PFSK-1 (cell line): Measurements from ENCODE around the gene PSTK.

ENCODE experiments used
- FOXP2 ChIP-seq: optimal IDR thresholded peaks from 2 replicates; pipeline ENCODE3; 2011; ENCODE audit warnings: borderline replicate concordance, control low read depth, inconsistent platforms; ENCODE audit not compliant: insufficient read depth; ENCODE audit errors: extremely low read length, extremely low read depth
- POLR2AphosphoS5 ChIP-seq: IDR thresholded peaks from 2 replicates; pipeline ENCODE4 v1.6.1; 2012; ENCODE audit warnings: low read depth, mild to moderate bottlenecking, control low read depth, low read length, moderate library complexity
- SIN3A ChIP-seq: IDR thresholded peaks from 2 replicates; pipeline ENCODE4 v1.6.1; 2012; ENCODE audit warnings: mild to moderate bottlenecking, low read length, moderate library complexity, borderline replicate concordance; ENCODE audit not compliant: insufficient read depth
- TAF1 ChIP-seq: IDR thresholded peaks from 2 replicates; pipeline ENCODE4 v1.6.1; 2012; ENCODE audit warnings: low read length, control low read depth, borderline replicate concordance; ENCODE audit not compliant: insufficient read depth
- TF ChIP-seq, protein P1 (sequence below), 2 experiments: IDR thresholded peaks; 2 replicates each; pipeline versions ENCODE4 v1.6.1 to v1.8.0; 2011 to 2012; ENCODE audit warnings: low read depth in 2 of 2, low read length in 2 of 2, control low read depth in 1 of 2, inconsistent platforms in 1 of 2, mild to moderate bottlenecking in 1 of 2, moderate library complexity in 1 of 2; ENCODE audit not compliant: insufficient read depth in 1 of 2

The PSTK gene

DNA sequence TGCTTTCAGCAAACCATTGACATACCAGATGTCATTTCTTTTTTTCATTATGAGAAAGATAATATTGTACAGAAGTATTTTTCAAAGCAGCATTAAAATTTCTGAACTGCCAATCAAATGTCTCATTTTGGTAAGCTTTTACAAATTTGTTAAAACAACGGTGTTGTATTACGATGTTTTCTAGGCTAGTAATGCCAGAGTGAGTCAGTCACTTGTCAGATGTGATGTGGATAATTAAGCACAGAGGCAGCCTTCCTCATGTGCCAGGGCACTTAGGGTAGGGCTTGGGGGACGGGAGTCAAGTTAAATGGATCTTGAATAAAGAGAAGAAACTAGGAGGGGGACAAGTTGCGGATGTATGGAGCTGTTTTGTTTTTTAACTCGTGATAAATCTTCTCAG lies 10.1 kb downstream of the PSTK start:
- TF ChIP-seq POLR2AphosphoS5, result no peak
- no peak for TF ChIP-seq TAF1
- TF ChIP-seq FOXP2, result no peak
- TF ChIP-seq, protein P1, sequence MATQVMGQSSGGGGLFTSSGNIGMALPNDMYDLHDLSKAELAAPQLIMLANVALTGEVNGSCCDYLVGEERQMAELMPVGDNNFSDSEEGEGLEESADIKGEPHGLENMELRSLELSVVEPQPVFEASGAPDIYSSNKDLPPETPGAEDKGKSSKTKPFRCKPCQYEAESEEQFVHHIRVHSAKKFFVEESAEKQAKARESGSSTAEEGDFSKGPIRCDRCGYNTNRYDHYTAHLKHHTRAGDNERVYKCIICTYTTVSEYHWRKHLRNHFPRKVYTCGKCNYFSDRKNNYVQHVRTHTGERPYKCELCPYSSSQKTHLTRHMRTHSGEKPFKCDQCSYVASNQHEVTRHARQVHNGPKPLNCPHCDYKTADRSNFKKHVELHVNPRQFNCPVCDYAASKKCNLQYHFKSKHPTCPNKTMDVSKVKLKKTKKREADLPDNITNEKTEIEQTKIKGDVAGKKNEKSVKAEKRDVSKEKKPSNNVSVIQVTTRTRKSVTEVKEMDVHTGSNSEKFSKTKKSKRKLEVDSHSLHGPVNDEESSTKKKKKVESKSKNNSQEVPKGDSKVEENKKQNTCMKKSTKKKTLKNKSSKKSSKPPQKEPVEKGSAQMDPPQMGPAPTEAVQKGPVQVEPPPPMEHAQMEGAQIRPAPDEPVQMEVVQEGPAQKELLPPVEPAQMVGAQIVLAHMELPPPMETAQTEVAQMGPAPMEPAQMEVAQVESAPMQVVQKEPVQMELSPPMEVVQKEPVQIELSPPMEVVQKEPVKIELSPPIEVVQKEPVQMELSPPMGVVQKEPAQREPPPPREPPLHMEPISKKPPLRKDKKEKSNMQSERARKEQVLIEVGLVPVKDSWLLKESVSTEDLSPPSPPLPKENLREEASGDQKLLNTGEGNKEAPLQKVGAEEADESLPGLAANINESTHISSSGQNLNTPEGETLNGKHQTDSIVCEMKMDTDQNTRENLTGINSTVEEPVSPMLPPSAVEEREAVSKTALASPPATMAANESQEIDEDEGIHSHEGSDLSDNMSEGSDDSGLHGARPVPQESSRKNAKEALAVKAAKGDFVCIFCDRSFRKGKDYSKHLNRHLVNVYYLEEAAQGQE (IDR thresholded peaks at IDR 0.05; ENCODE audit: insufficient read depth in 1 of 2, low read depth in 2 of 2, low read length in 2 of 2), result no peak
- no peak for TF ChIP-seq SIN3A

DNA sequence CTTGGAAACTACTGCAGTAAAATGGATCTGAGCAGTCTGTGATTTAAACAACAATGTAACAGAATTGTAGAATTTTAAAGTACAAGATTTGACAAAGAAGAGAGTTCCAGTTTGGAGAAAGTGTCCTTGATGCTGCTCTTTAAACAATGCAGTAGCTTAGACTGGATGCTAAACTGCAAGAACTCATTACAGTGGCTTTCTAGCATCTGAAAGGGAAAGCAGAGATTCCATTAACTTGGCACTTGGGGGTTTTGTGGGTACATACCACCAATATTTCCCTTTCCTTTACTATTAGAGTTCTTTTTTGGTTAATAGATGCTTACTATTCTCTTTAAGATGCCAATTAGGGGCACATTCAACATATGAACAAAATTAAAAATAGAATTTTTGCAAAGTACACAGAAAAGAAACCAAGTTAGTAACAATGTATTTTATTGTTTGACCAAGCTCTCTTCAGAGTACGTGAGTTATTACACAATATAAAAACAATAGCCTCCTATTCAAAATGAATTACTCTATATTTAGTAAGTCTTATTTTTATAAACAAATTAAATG lies 11.9 kb downstream of the PSTK start:
- TF ChIP-seq, protein P1 (IDR thresholded peaks at IDR 0.05; ENCODE audit: insufficient read depth in 1 of 2, low read depth in 2 of 2, low read length in 2 of 2), result no peak

DNA sequence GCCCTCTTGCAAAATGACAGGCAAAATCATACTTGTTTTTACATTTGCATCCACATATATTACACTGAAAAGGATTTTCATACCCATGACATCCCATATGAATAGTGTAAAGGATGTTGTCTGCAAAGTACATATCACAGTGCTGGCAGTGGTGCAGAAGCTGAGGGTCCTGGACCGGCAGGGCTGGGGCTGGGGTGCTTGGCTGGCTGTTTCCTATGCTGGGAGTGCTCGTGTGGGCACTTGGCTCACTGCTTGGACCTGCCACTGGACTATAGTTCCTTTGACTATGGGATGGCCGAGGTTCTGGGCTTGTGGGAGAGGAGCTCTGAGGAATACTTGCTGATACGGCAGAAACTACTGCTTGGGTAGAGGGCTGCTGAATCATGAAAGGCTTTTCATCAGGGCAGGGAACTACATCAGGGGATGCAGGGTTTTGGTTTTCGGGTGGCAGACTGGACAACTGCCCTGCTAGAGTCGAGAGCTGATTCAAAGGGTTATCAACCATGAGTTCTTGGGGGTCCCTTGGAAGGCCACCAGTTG lies 13.7 kb downstream of the PSTK start:
- TF ChIP-seq POLR2AphosphoS5 (no peak), FOXP2 (no peak), SIN3A (no peak), TAF1 (no peak)
- TF ChIP-seq, protein P1 (IDR thresholded peaks at IDR 0.05; ENCODE audit: insufficient read depth in 1 of 2, low read depth in 2 of 2, low read length in 2 of 2), result no peak

DNA sequence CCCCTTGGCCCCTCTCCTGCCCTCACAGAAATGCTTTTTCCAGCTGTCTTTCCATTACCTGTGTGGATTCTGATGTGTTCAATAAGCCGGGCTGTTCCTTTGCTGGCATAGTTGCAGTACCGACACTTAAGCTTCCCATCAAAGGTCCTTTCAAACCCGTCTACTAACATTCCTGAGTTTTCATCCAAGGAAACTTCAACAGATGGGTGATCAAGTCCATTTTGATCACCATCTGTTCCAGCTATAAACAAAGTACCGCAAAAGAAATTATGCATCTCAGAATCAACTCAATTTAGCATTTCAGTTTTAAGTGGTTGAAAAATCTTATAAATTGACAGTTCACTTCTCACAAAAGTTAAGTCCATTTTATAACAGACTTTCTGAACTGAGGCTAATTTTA lies 15.7 kb downstream of the PSTK start:
- TF ChIP-seq, protein P1 (IDR thresholded peaks at IDR 0.05; ENCODE audit: insufficient read depth in 1 of 2, low read depth in 2 of 2, low read length in 2 of 2), result no peak
- TF ChIP-seq POLR2AphosphoS5 (no peak), FOXP2 (no peak)

DNA sequence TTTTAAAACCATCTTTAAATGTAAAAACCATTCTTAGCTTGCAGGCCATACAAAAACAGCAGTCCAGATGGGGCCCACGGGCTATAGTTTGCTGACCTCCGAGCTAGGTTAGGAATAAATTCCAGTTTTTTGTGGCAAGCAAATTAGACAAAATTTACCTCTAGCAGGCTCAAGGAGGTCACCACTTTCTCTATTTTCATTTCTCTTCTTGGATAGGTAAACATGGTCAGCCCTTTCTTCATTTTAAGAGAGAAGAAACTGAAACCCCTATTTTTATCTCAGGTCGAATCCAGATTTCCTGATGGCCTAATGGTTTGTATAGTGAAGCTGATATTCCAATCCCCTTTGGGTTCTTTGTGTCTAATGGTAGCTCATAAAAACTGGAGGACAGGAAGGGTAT lies 17.7 kb downstream of the PSTK start:
- TF ChIP-seq FOXP2 (no peak), SIN3A (no peak), POLR2AphosphoS5 (no peak), TAF1 (no peak)
- TF ChIP-seq, protein P1 (IDR thresholded peaks at IDR 0.05; ENCODE audit: insufficient read depth in 1 of 2, low read depth in 2 of 2, low read length in 2 of 2), result no peak
